ENCODE results near the gene ITGB5.

GRCh38 chr3:124759666-124760401, 127.3 kb downstream of the ITGB5 start:
- no peak for TF ChIP-seq CTCF (conservative IDR thresholded peaks at IDR 0.05 in 1 of 2, IDR thresholded peaks at IDR 0.05 in 1 of 2; ENCODE audit: low read depth in 1 of 2, low read length in 2 of 2)
- TF ChIP-seq EZH2 (IDR thresholded peaks at IDR 0.05; ENCODE audit: low read length, missing control alignments) = no peak

Data from fibroblast of lung (primary cell).